Panc1 (cell line): ENCODE results near the gene RNASE3. TPM values are rescaled to one million over a fixed set of nuclear protein-coding genes. Genes with fewer than 3 reads are reported as not detected.

Source experiments
- ATAC-seq: fragments of 200-7000 bp; cut with Tn5 transposase; 2 replicates; pipeline ENCODE4 v1.9.1; 2020; ENCODE audit warnings: mild to moderate bottlenecking, moderate library complexity
- BruUV-seq: library from RNA; stranded (reverse); fragments of 400-500 nt; replicated peaks from 2 replicates; lab custom pipeline; 2021; lab: Mats Ljungman, UMichigan
- CTCF ChIA-PET: fragments of 300-600 bp; sonication (Branson Sonifier 250); formaldehyde crosslinking; loops from one replicate; lab custom pipeline; 2022; ENCODE audit warnings: antibody characterized with exemption; lab: Charles Lee
- POLR2A ChIA-PET: fragments of 300-600 bp; sonication (Branson Sonifier 250); formaldehyde crosslinking; loops from one replicate; lab custom pipeline; 2022; ENCODE audit warnings: antibody characterized with exemption; lab: Charles Lee
- DNase-seq: peaks from one replicate; pipeline ENCODE4 v3.0.0-alpha.2; 2010; ENCODE audit warnings: low read depth, low spot score
- H3K27ac ChIP-seq: 2 replicates; pipeline ENCODE4 v1.5.1; 2011; ENCODE audit warnings: mild to moderate bottlenecking, low read length, inconsistent platforms
- H3K27me3 ChIP-seq: fragments of 200-500 bp; sonication (Bioruptor generic); 2 replicates; pipeline ENCODE4 v1.6.0; 2014; ENCODE audit warnings: low read length, inconsistent platforms; ENCODE audit not compliant: control insufficient read depth, insufficient read depth
- H3K36me3 ChIP-seq: fragments of 200-500 bp; sonication (Bioruptor generic); 2 replicates; pipeline ENCODE4 v1.5.1; 2014; ENCODE audit warnings: inconsistent platforms, mild to moderate bottlenecking, low read length, moderate library complexity; ENCODE audit not compliant: control insufficient read depth, insufficient read depth
- H3K4me1 ChIP-seq: 2 replicates; pipeline ENCODE4 v1.5.1; 2011; ENCODE audit warnings: inconsistent platforms, mild to moderate bottlenecking, low read length, moderate library complexity; ENCODE audit not compliant: control insufficient read depth, insufficient read depth
- H3K4me3 ChIP-seq, 2 experiments: 2 replicates each; pipeline ENCODE4 v1.5.1; 2011 to 2012; ENCODE audit warnings: low read depth in 2 of 2, low read length in 2 of 2, mild to moderate bottlenecking in 2 of 2, inconsistent platforms in 1 of 2, moderate library complexity in 1 of 2
- H3K9me3 ChIP-seq: fragments of 200-500 bp; sonication (Bioruptor generic); 2 replicates; pipeline ENCODE4 v1.5.1; 2014; ENCODE audit warnings: low read depth, mild to moderate bottlenecking, inconsistent platforms, low read length, moderate library complexity; ENCODE audit not compliant: control insufficient read depth, insufficient read depth
- POLR2AphosphoS5 ChIP-seq: IDR thresholded peaks from 2 replicates; pipeline ENCODE4 v1.6.1; 2012; ENCODE audit warnings: mild to moderate bottlenecking, low read depth, low read length, moderate library complexity
- SIN3A ChIP-seq: IDR thresholded peaks from 2 replicates; pipeline ENCODE4 v1.6.1; 2012; ENCODE audit warnings: low read depth, mild to moderate bottlenecking, low read length, moderate library complexity, borderline replicate concordance; ENCODE audit not compliant: insufficient read depth
- TCF7L2 ChIP-seq: IDR thresholded peaks from 2 replicates; pipeline ENCODE4 v1.6.1; 2011; ENCODE audit warnings: mild to moderate bottlenecking, low read depth, low read length, inconsistent platforms
- in situ Hi-C: cut with HindIII; loops from 2 replicates; pipeline ENCODE4 v1.10.0; 2016; ENCODE audit warnings: low sequenced_read_pairs, low pct_unique_long_range_greater_than_20kb
- intact Hi-C: fragments of 100-400 bp; cut with micrococcal nuclease; formaldehyde crosslinking; loops from one replicate; pipeline ENCODE4 v1.10.0; 2022; ENCODE audit not compliant: unreplicated experiment
- total RNA-seq: library from RNA; stranded (reverse); gene quantifications from one replicate; pipeline ENCODE4 v1.2.1, GENCODE V29; 2021; ENCODE audit not compliant: unreplicated experiment
- TF ChIP-seq, protein P1 (sequence below): fragments of 450-650 bp; IDR thresholded peaks from 2 replicates; pipeline ENCODE4 v1.5.1; 2017; ENCODE audit warnings: mild to moderate bottlenecking
- TF ChIP-seq, protein P2 (sequence below), 2 experiments: IDR thresholded peaks; 2 replicates each; pipeline ENCODE4 v1.6.1; 2011 to 2012; ENCODE audit warnings: low read depth in 2 of 2, control low read depth in 1 of 2, low read length in 1 of 2, mild to moderate bottlenecking in 1 of 2, moderate library complexity in 1 of 2; ENCODE audit not compliant: insufficient read depth in 1 of 2

RNASE3 gene
- total RNA-seq, 1 experiment from 2014 or later, result not detected

DNA sequence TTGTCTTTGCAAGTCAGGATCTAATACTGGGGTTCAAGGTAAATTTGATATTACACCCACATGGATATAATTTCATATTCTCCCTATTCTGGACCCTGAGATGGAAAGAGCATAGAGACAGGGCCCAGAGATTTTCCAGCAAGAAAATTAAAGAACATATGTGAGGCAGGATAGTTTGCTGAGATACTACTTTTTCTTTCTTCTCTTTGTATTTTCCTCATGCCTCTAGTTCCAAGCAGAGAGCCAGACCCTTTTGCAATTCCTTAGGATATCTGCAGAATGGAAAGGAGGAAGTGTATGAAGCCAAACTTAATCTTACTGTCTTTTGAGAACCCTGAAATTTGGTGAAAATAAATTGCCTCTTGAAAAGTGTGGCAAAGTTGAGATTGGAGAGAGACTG lies 34.0 kb upstream of the RNASE3 start:
- BruUV-seq, result no TSS peak
- ATAC-seq (no peak), DNase-seq (no peak)
- Histone ChIP-seq H3K27me3 (peaks cover 5% of the 10 kb centered on the region), H3K4me3 (no peak overlapping the region), H3K27ac (no peak overlapping the region), H3K4me1 (no peaks in the 10 kb centered on the region; the same call in 1 of the 2 replicates), H3K36me3 (no peaks in the 10 kb centered on the region), H3K9me3 (no peaks in the 10 kb centered on the region)
- CTCF ChIA-PET, result interaction anchor here (0.6 to 2.2 kb wide), 4 partner anchors 11 to 166 kb away, joined by 3 to 14 read pairs (median 4); no protein-coding TSS in a partner anchor
- no peak for TF ChIP-seq TCF7L2
- TF ChIP-seq, protein P1, sequence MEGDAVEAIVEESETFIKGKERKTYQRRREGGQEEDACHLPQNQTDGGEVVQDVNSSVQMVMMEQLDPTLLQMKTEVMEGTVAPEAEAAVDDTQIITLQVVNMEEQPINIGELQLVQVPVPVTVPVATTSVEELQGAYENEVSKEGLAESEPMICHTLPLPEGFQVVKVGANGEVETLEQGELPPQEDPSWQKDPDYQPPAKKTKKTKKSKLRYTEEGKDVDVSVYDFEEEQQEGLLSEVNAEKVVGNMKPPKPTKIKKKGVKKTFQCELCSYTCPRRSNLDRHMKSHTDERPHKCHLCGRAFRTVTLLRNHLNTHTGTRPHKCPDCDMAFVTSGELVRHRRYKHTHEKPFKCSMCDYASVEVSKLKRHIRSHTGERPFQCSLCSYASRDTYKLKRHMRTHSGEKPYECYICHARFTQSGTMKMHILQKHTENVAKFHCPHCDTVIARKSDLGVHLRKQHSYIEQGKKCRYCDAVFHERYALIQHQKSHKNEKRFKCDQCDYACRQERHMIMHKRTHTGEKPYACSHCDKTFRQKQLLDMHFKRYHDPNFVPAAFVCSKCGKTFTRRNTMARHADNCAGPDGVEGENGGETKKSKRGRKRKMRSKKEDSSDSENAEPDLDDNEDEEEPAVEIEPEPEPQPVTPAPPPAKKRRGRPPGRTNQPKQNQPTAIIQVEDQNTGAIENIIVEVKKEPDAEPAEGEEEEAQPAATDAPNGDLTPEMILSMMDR, result no peak
- no peak for TF ChIP-seq SIN3A
- no peak for TF ChIP-seq POLR2AphosphoS5
- POLR2A ChIA-PET, result no interaction called here
- in situ Hi-C loops, result no loop called here
- intact Hi-C loops, result loop anchor here (10.0 kb wide), 1 partner anchor 242 kb away; no protein-coding TSS in a partner anchor

DNA sequence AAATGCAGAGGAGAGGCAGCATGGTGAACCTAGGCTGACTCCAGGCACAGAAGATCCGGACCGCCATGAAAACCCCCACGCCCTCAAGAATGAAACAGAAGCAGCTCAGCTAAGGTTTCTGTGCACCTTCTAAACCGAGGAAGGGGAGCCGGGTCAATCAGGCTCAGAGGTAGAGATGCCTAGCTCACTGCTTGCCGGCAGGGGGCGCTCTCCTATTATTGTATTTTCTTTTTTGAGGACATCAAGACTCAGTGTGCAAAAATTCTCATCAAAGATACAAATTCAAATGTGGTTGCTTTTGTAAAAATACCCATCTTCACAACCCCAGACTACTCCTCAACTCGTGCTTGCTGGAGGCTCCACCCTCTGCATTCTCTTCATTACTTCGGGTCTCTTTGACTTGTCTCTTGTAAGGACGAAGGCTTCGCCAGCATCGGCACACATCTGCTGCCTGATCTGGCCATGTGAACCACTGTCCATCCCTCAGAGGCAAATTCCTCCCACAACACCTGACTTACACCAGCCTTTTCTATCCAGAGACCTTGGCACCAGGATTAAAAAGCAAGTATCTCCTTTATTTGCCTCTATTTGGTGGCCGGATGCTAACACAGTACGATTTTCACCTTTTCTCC lies 33.4 kb upstream of the RNASE3 start:
- no peaks in the 10 kb centered on the region for H3K9me3 ChIP-seq
- ChIA-PET POLR2A (no interaction called here), CTCF (interaction anchor here (0.6 to 2.2 kb wide), 5 partner anchors 12 to 167 kb away, joined by 3 to 14 read pairs (median 4); no protein-coding TSS in a partner anchor)
- DNase-seq, result no peak
- H3K27ac ChIP-seq, result no peak overlapping the region
- peak overlapping the region in 1 of 2 experiments; percentile 35; a peak in 2 of 4 replicates for H3K4me3 ChIP-seq
- H3K4me1 ChIP-seq, result no peaks in the 10 kb centered on the region; the same call in 1 of the 2 replicates
- no TSS peak for BruUV-seq
- H3K27me3 ChIP-seq, result peaks cover 5% of the 10 kb centered on the region
- in situ Hi-C loops (no loop called here), intact Hi-C loops (loop anchor here (1.0 to 10.0 kb wide), 2 partner anchors 114 to 243 kb away; no protein-coding TSS in a partner anchor)
- TF ChIP-seq, protein P1, result peak; percentile 86
- TF ChIP-seq POLR2AphosphoS5, result no peak
- H3K36me3 ChIP-seq, result no peaks in the 10 kb centered on the region
- peak; percentile 81 for ATAC-seq

DNA sequence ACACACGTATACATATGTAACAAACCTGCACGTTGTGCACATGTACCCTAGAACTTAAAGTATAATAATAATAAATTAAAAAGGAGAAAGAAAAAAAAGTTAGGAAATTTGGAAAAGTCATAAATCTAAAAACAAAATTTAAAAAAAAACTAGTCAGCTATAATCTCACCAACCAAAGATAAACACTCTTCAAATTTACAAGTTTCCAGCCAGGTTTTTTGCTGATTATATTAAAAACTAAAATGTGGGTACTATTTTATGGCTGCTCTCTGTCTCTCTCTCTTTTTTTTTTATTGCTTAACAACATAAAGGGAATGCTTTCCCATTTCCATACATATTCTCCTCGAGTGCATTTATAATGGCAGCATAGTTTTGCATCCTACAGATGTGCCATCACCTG lies 25.0 kb upstream of the RNASE3 start:
- ATAC-seq, result no peak
- H3K27ac ChIP-seq, result no peak overlapping the region
- TF ChIP-seq SIN3A, result no peak
- TF ChIP-seq, protein P2, sequence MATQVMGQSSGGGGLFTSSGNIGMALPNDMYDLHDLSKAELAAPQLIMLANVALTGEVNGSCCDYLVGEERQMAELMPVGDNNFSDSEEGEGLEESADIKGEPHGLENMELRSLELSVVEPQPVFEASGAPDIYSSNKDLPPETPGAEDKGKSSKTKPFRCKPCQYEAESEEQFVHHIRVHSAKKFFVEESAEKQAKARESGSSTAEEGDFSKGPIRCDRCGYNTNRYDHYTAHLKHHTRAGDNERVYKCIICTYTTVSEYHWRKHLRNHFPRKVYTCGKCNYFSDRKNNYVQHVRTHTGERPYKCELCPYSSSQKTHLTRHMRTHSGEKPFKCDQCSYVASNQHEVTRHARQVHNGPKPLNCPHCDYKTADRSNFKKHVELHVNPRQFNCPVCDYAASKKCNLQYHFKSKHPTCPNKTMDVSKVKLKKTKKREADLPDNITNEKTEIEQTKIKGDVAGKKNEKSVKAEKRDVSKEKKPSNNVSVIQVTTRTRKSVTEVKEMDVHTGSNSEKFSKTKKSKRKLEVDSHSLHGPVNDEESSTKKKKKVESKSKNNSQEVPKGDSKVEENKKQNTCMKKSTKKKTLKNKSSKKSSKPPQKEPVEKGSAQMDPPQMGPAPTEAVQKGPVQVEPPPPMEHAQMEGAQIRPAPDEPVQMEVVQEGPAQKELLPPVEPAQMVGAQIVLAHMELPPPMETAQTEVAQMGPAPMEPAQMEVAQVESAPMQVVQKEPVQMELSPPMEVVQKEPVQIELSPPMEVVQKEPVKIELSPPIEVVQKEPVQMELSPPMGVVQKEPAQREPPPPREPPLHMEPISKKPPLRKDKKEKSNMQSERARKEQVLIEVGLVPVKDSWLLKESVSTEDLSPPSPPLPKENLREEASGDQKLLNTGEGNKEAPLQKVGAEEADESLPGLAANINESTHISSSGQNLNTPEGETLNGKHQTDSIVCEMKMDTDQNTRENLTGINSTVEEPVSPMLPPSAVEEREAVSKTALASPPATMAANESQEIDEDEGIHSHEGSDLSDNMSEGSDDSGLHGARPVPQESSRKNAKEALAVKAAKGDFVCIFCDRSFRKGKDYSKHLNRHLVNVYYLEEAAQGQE (IDR thresholded peaks at IDR 0.05; ENCODE audit: insufficient read depth in 1 of 2, low read depth in 2 of 2, low read length in 1 of 2), result no peak
- intact Hi-C loops, result no loop called here
- no peaks in the 10 kb centered on the region for H3K36me3 ChIP-seq
- in situ Hi-C loops, result no loop called here
- DNase-seq, result no peak
- no peaks in the 10 kb centered on the region for H3K9me3 ChIP-seq
- no TSS peak for BruUV-seq
- POLR2A ChIA-PET, result no interaction called here
- H3K4me1 ChIP-seq, result no peaks in the 10 kb centered on the region
- CTCF ChIA-PET, result no interaction called here
- H3K27me3 ChIP-seq, result peaks cover 5% of the 10 kb centered on the region; the same call in 1 of the 2 replicates
- H3K4me3 ChIP-seq, result no peak overlapping the region
